SK-N-SH treated with all-trans-retinoic acid at 6 μM for 48 hours (cell line): ENCODE measurements around the gene C12orf42.

Source experiments
- ATAC-seq: fragments of 200-7000 bp; cut with Tn5 transposase; 3 replicates; pipeline ENCODE4 v1.9.1; 2020; ENCODE audit warnings: mild to moderate bottlenecking, moderate library complexity
- ARNTL ChIP-seq: fragments of 450-650 bp; formaldehyde crosslinking; IDR thresholded peaks from 2 replicates; pipeline ENCODE4 v1.5.0; 2020; ENCODE audit warnings: low read depth, mild to moderate bottlenecking, moderate library complexity, borderline replicate concordance
- BACH2 ChIP-seq: fragments of 250-450 bp; sonication (Bioruptor Pico); IDR thresholded peaks from 2 replicates; pipeline ENCODE4 v1.9.0; 2021; ENCODE audit warnings: mild to moderate bottlenecking, borderline replicate concordance
- CSDC2 ChIP-seq: fragments of 250-450 bp; sonication (Bioruptor Pico); IDR thresholded peaks from 2 replicates; pipeline ENCODE4 v1.5.0; 2020; ENCODE audit warnings: mild to moderate bottlenecking, moderate library complexity
- ESRRG ChIP-seq: fragments of 250-450 bp; sonication (Bioruptor Pico); IDR thresholded peaks from 2 replicates; pipeline ENCODE4 v1.6.1; 2021; ENCODE audit warnings: mild to moderate bottlenecking
- GLIS3 ChIP-seq: fragments of 250-450 bp; sonication (Bioruptor Pico); IDR thresholded peaks from 2 replicates; pipeline ENCODE4 v1.5.0; 2020; ENCODE audit warnings: mild to moderate bottlenecking, moderate library complexity
- ISL1 ChIP-seq: fragments of 250-450 bp; sonication (Bioruptor Pico); IDR thresholded peaks from 2 replicates; pipeline ENCODE4 v2.1.2; 2022; ENCODE audit warnings: mild to moderate bottlenecking, moderate library complexity
- OSR1 ChIP-seq: fragments of 250-450 bp; sonication (Bioruptor Pico); IDR thresholded peaks from 2 replicates; pipeline ENCODE4 v1.8.0; 2022; ENCODE audit warnings: moderate library complexity, mild to moderate bottlenecking, inconsistent platforms
- PPARA ChIP-seq: fragments of 250-450 bp; sonication (Bioruptor Pico); IDR thresholded peaks from 2 replicates; pipeline ENCODE4 v1.5.0; 2020; ENCODE audit warnings: mild to moderate bottlenecking, borderline replicate concordance
- RARB ChIP-seq: fragments of 250-450 bp; sonication (Bioruptor Pico); IDR thresholded peaks from 2 replicates; pipeline ENCODE4 v1.8.0; 2021; ENCODE audit warnings: mild to moderate bottlenecking, moderate library complexity
- SNAI2 ChIP-seq: fragments of 250-450 bp; sonication (Bioruptor Pico); IDR thresholded peaks from 2 replicates; pipeline ENCODE4 v1.5.0; 2020; ENCODE audit warnings: mild to moderate bottlenecking, moderate library complexity
- TCF4 ChIP-seq: fragments of 250-450 bp; sonication (Bioruptor Pico); IDR thresholded peaks from 2 replicates; pipeline ENCODE4 v1.8.0; 2021; ENCODE audit warnings: mild to moderate bottlenecking, moderate library complexity, borderline replicate concordance
- TOX ChIP-seq: fragments of 250-450 bp; sonication (Bioruptor Pico); IDR thresholded peaks from 2 replicates; pipeline ENCODE4 v1.8.0; 2021; ENCODE audit warnings: mild to moderate bottlenecking, moderate library complexity, borderline replicate concordance
- ZC3H10 ChIP-seq: fragments of 250-450 bp; sonication (Bioruptor Pico); IDR thresholded peaks from 2 replicates; pipeline ENCODE4 v1.5.1; 2021; ENCODE audit warnings: mild to moderate bottlenecking, moderate library complexity
- ZFP3 ChIP-seq: fragments of 250-450 bp; sonication (Bioruptor Pico); IDR thresholded peaks from 2 replicates; pipeline ENCODE4 v1.5.0; 2020; ENCODE audit warnings: mild to moderate bottlenecking, moderate library complexity
- ZFP30 ChIP-seq: fragments of 450-650 bp; formaldehyde crosslinking; IDR thresholded peaks from 2 replicates; pipeline ENCODE4 v1.5.0; 2022; ENCODE audit warnings: mild to moderate bottlenecking, moderate library complexity
- ZNF565 ChIP-seq: fragments of 450-650 bp; formaldehyde crosslinking; conservative IDR thresholded peaks from 2 replicates; pipeline ENCODE4 v1.5.0; 2020; ENCODE audit warnings: low read depth, mild to moderate bottlenecking, moderate library complexity
- ZNF70 ChIP-seq: fragments of 450-650 bp; formaldehyde crosslinking; IDR thresholded peaks from 2 replicates; pipeline ENCODE4 v1.5.0; 2020; ENCODE audit warnings: mild to moderate bottlenecking, moderate library complexity
- ZNF8 ChIP-seq: fragments of 450-650 bp; formaldehyde crosslinking; IDR thresholded peaks from 2 replicates; pipeline ENCODE4 v1.5.0; 2020; ENCODE audit warnings: mild to moderate bottlenecking, moderate library complexity
- TF ChIP-seq, protein P1 (sequence below): fragments of 250-450 bp; sonication (Bioruptor Pico); IDR thresholded peaks from 2 replicates; pipeline ENCODE4 v1.8.0; 2020; ENCODE audit warnings: mild to moderate bottlenecking, moderate library complexity, borderline replicate concordance
- TF ChIP-seq, protein P2 (sequence below): fragments of 250-450 bp; sonication (Bioruptor Pico); IDR thresholded peaks from 2 replicates; pipeline ENCODE4 v1.5.0; 2020; ENCODE audit warnings: mild to moderate bottlenecking, moderate library complexity
- TF ChIP-seq, protein P3 (sequence below): fragments of 250-450 bp; sonication (Bioruptor Pico); IDR thresholded peaks from 2 replicates; pipeline ENCODE4 v1.8.0; 2021; ENCODE audit warnings: low read depth, mild to moderate bottlenecking, moderate library complexity, borderline replicate concordance
- TF ChIP-seq, protein P4 (sequence below): fragments of 250-450 bp; sonication (Bioruptor Pico); IDR thresholded peaks from 2 replicates; pipeline ENCODE4 v1.5.1; 2021; ENCODE audit warnings: mild to moderate bottlenecking, moderate library complexity

C12orf42 gene

DNA sequence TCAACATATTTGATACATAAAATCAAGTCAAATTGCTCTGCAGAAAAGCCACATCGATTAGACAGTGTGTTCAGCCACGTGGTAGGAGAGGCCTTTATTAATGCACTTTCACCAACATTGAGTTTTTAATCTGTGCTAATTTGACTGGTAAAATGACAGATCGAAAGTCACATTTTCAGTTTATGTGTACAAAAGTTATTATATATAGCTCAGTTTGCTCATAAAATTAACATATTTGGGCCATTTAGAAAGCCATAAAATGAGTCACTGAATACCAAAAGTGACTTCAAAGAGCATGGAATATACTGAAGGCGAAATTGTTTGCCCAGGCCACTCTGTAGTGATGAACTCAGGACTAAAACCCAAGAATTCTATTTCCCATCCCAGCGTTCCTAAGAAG lies 26.0 kb downstream of the C12orf42 start:
- no peak for ATAC-seq
- no peak for TF ChIP-seq ARNTL
- no peak for TF ChIP-seq GLIS3 (CRISPR knock-in tag)
- no peak for TF ChIP-seq SNAI2 (CRISPR knock-in tag)
- no peak for TF ChIP-seq ZNF70 (CRISPR knock-in tag)
- no peak for TF ChIP-seq PPARA (CRISPR knock-in tag)
- TF ChIP-seq TOX (CRISPR knock-in tag) = no peak
- TF ChIP-seq ISL1 (CRISPR knock-in tag) = no peak
- no peak for TF ChIP-seq ZFP3 (CRISPR knock-in tag)
- TF ChIP-seq, protein P1, sequence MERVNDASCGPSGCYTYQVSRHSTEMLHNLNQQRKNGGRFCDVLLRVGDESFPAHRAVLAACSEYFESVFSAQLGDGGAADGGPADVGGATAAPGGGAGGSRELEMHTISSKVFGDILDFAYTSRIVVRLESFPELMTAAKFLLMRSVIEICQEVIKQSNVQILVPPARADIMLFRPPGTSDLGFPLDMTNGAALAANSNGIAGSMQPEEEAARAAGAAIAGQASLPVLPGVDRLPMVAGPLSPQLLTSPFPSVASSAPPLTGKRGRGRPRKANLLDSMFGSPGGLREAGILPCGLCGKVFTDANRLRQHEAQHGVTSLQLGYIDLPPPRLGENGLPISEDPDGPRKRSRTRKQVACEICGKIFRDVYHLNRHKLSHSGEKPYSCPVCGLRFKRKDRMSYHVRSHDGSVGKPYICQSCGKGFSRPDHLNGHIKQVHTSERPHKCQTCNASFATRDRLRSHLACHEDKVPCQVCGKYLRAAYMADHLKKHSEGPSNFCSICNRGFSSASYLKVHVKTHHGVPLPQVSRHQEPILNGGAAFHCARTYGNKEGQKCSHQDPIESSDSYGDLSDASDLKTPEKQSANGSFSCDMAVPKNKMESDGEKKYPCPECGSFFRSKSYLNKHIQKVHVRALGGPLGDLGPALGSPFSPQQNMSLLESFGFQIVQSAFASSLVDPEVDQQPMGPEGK (CRISPR knock-in tag) = no peak
- TF ChIP-seq ESRRG = no peak
- TF ChIP-seq OSR1 (CRISPR knock-in tag) = no peak
- TF ChIP-seq, protein P2, sequence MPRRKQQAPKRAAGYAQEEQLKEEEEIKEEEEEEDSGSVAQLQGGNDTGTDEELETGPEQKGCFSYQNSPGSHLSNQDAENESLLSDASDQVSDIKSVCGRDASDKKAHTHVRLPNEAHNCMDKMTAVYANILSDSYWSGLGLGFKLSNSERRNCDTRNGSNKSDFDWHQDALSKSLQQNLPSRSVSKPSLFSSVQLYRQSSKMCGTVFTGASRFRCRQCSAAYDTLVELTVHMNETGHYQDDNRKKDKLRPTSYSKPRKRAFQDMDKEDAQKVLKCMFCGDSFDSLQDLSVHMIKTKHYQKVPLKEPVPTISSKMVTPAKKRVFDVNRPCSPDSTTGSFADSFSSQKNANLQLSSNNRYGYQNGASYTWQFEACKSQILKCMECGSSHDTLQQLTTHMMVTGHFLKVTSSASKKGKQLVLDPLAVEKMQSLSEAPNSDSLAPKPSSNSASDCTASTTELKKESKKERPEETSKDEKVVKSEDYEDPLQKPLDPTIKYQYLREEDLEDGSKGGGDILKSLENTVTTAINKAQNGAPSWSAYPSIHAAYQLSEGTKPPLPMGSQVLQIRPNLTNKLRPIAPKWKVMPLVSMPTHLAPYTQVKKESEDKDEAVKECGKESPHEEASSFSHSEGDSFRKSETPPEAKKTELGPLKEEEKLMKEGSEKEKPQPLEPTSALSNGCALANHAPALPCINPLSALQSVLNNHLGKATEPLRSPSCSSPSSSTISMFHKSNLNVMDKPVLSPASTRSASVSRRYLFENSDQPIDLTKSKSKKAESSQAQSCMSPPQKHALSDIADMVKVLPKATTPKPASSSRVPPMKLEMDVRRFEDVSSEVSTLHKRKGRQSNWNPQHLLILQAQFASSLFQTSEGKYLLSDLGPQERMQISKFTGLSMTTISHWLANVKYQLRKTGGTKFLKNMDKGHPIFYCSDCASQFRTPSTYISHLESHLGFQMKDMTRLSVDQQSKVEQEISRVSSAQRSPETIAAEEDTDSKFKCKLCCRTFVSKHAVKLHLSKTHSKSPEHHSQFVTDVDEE (CRISPR knock-in tag) = no peak
- TF ChIP-seq ZNF8 (CRISPR knock-in tag) = no peak
- no peak for TF ChIP-seq BACH2 (CRISPR knock-in tag)
- no peak for TF ChIP-seq ZNF565 (CRISPR knock-in tag)
- TF ChIP-seq TCF4 (CRISPR knock-in tag) = no peak
- TF ChIP-seq CSDC2 (CRISPR knock-in tag) = no peak
- TF ChIP-seq, protein P3, sequence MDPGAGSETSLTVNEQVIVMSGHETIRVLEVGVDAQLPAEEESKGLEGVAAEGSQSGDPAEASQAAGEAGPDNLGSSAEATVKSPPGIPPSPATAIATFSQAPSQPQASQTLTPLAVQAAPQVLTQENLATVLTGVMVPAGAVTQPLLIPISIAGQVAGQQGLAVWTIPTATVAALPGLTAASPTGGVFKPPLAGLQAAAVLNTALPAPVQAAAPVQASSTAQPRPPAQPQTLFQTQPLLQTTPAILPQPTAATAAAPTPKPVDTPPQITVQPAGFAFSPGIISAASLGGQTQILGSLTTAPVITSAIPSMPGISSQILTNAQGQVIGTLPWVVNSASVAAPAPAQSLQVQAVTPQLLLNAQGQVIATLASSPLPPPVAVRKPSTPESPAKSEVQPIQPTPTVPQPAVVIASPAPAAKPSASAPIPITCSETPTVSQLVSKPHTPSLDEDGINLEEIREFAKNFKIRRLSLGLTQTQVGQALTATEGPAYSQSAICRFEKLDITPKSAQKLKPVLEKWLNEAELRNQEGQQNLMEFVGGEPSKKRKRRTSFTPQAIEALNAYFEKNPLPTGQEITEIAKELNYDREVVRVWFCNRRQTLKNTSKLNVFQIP (CRISPR knock-in tag) = no peak
- TF ChIP-seq, protein P4, sequence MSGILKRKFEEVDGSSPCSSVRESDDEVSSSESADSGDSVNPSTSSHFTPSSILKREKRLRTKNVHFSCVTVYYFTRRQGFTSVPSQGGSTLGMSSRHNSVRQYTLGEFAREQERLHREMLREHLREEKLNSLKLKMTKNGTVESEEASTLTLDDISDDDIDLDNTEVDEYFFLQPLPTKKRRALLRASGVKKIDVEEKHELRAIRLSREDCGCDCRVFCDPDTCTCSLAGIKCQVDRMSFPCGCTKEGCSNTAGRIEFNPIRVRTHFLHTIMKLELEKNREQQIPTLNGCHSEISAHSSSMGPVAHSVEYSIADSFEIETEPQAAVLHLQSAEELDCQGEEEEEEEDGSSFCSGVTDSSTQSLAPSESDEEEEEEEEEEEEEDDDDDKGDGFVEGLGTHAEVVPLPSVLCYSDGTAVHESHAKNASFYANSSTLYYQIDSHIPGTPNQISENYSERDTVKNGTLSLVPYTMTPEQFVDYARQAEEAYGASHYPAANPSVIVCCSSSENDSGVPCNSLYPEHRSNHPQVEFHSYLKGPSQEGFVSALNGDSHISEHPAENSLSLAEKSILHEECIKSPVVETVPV (CRISPR knock-in tag) = no peak
- no peak for TF ChIP-seq RARB (CRISPR knock-in tag)

DNA sequence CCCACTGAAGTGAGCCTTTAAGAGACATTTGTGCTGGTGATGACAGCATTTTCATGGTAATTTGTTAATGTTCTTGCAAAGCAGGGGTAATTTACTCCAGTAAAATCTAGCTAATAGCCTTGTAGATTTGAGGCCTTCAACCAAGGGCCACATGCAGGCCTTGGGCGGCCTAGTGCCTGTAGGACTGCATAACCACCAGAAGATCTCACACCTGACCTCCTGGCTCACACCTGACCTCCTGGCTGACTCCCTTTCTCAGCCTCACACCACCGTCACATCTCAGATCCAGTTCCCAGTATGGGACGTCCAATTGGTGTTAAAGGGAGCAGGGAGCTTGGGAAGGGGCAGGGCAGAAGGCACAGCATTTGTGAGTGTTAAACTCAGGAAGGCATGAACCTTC lies 26.9 kb downstream of the C12orf42 start:
- no peak for ATAC-seq
- TF ChIP-seq, protein P2 (CRISPR knock-in tag) = no peak
- TF ChIP-seq TCF4 (CRISPR knock-in tag) (no peak), ZFP3 (CRISPR knock-in tag) (no peak)

DNA sequence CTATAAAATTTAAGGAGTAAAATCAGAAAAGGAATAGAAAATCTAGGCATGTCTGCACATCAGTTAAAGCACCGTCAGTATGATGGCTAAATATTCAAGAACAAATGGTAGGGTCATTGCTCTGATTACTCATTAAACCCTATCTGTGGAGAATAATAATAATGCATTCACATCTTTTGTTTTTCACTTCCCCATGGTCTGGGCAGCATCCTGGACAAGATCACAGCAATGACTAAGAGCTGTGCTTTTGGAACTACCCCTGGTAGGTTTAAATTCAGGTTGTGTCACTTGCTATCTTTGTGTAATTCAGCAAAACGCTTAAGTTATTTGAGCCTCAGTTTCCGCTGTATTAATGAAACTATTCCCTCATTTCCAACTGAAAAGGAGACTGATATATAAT lies 33.1 kb downstream of the C12orf42 start:
- no peak for ATAC-seq
- no peak for TF ChIP-seq BACH2 (CRISPR knock-in tag)
- TF ChIP-seq TCF4 (CRISPR knock-in tag) = no peak
- TF ChIP-seq ESRRG = no peak
- TF ChIP-seq ZNF70 (CRISPR knock-in tag) = no peak
- TF ChIP-seq ZNF565 (CRISPR knock-in tag) = no peak
- no peak for TF ChIP-seq ZC3H10 (CRISPR knock-in tag)
- TF ChIP-seq SNAI2 (CRISPR knock-in tag) = no peak
- TF ChIP-seq, protein P1 (CRISPR knock-in tag) = no peak
- no peak for TF ChIP-seq ZFP30 (CRISPR knock-in tag)
- TF ChIP-seq, protein P3 (CRISPR knock-in tag) = no peak
- TF ChIP-seq PPARA (CRISPR knock-in tag) = no peak
- TF ChIP-seq ZNF8 (CRISPR knock-in tag) = no peak
- TF ChIP-seq ZFP3 (CRISPR knock-in tag) = no peak
